Chondrocyte (in vitro differentiated cells): Measurements from ENCODE around the gene OR52J3. TPM values are rescaled to one million over a fixed set of nuclear protein-coding genes. Genes with fewer than 3 reads are reported as not detected.
"Not testable (repeated sequence)": the region's sequence is repeated elsewhere in the genome, so short reads cannot be mapped to it uniquely, and the experiment has no call there.

Source experiments
- DNase-seq: peaks from one replicate; pipeline ENCODE4 v3.0.0; 2021; ENCODE audit warnings: mixed read lengths, low spot score
- H3K27ac Mint-ChIP-seq: one replicate; pipeline ENCODE4 v1.8.0; 2021; ENCODE audit warnings: mild to moderate bottlenecking, moderate library complexity, mixed read lengths; ENCODE audit not compliant: unreplicated experiment
- H3K27me3 Mint-ChIP-seq: 2 replicates; pipeline ENCODE4 v1.8.0; 2021; ENCODE audit warnings: low read depth, mixed read lengths
- H3K36me3 Mint-ChIP-seq: 2 replicates; pipeline ENCODE4 v1.8.0; 2021; ENCODE audit warnings: low read depth, mixed read lengths
- H3K4me1 Mint-ChIP-seq: 2 replicates; pipeline ENCODE4 v1.8.0; 2021; ENCODE audit warnings: low read depth, mild to moderate bottlenecking, mixed read lengths
- H3K4me3 Mint-ChIP-seq: one replicate; pipeline ENCODE4 v1.8.0; 2021; ENCODE audit warnings: mild to moderate bottlenecking, moderate library complexity, mixed read lengths; ENCODE audit not compliant: unreplicated experiment
- H3K9me3 Mint-ChIP-seq: 2 replicates; pipeline ENCODE4 v1.8.0; 2021; ENCODE audit warnings: low read depth, mixed read lengths
- total RNA-seq: library from RNA; stranded (reverse); gene quantifications from 3 replicates; pipeline ENCODE4 v1.2.1, GENCODE V29; 2021
- TF ChIP-seq, protein P1 (sequence below): fragments of 200-600 bp; sonication (generic); IDR thresholded peaks from 2 replicates; pipeline ENCODE4 v1.5.0; 2021; ENCODE audit warnings: antibody characterized with exemption, mild to moderate bottlenecking, moderate library complexity

The OR52J3 gene
- total RNA-seq, 1 donor from 2014 or later: not detected

DNA sequence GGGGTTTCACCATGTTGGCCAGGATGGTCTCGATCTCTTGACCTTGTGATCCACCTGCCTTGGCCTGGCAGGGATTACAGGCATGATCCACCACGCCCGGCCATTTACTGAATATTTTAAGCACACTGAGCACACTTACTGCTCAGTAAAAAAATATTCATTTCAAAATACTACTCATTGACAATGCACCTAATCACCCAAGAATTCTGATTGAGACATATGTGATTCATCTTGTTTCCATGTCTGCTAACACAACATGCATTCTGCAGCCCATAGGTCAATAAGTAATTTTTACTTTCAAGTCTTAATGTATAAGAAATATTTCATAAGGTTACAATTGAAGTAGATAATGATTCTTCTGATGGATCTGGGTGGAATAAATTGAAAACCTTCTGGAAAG is 4.2 kb upstream of the OR52J3 start:
- no peaks in the 10 kb centered on the region for H3K36me3 Mint-ChIP-seq
- H3K27ac Mint-ChIP-seq: no peak overlapping the region
- no peaks in the 10 kb centered on the region for H3K9me3 Mint-ChIP-seq
- H3K27me3 Mint-ChIP-seq: peaks cover 3% of the 10 kb centered on the region
- no peak overlapping the region for H3K4me3 Mint-ChIP-seq
- no peaks in the 10 kb centered on the region for H3K4me1 Mint-ChIP-seq
- no peak for DNase-seq
- TF ChIP-seq, protein P1, sequence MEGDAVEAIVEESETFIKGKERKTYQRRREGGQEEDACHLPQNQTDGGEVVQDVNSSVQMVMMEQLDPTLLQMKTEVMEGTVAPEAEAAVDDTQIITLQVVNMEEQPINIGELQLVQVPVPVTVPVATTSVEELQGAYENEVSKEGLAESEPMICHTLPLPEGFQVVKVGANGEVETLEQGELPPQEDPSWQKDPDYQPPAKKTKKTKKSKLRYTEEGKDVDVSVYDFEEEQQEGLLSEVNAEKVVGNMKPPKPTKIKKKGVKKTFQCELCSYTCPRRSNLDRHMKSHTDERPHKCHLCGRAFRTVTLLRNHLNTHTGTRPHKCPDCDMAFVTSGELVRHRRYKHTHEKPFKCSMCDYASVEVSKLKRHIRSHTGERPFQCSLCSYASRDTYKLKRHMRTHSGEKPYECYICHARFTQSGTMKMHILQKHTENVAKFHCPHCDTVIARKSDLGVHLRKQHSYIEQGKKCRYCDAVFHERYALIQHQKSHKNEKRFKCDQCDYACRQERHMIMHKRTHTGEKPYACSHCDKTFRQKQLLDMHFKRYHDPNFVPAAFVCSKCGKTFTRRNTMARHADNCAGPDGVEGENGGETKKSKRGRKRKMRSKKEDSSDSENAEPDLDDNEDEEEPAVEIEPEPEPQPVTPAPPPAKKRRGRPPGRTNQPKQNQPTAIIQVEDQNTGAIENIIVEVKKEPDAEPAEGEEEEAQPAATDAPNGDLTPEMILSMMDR: no peak

DNA sequence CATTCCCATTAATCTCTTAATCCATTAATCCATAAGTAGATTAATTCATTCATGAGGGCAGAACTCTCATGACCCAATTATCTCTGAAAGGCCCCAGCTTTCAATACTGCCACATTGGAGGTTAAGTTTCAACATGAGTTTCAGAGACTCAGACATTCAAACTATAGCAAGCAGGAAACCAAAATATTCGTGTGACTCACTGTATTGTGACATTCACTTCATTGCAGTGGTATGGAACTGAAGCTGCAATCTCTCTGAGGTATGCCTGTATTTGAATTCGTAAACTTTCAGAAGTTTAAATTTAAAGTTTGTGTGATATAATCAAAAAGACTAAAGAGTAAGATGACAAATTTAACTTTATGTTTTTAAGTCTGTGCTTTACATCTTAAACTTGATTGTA is 2.9 kb upstream of the OR52J3 start:
- H3K4me1 Mint-ChIP-seq: no peaks in the 10 kb centered on the region
- H3K27me3 Mint-ChIP-seq: peaks cover 4% of the 10 kb centered on the region
- TF ChIP-seq, protein P1: no peak
- no peak overlapping the region for H3K4me3 Mint-ChIP-seq
- DNase-seq: no peak
- no peak overlapping the region for H3K27ac Mint-ChIP-seq
- no peaks in the 10 kb centered on the region for H3K9me3 Mint-ChIP-seq
- H3K36me3 Mint-ChIP-seq: no peaks in the 10 kb centered on the region

- no peak for DNase-seq
- peaks cover 8% of the 10 kb centered on the region for H3K27me3 Mint-ChIP-seq
- no peaks in the 10 kb centered on the region for H3K4me1 Mint-ChIP-seq
- no peak overlapping the region for H3K27ac Mint-ChIP-seq
- TF ChIP-seq, protein P1: no peak
- H3K36me3 Mint-ChIP-seq: no peaks in the 10 kb centered on the region
- no peaks in the 10 kb centered on the region for H3K9me3 Mint-ChIP-seq
- no peak overlapping the region for H3K4me3 Mint-ChIP-seq
Measured at GRCh38 chr11:5046754-5047330, 516 bp downstream of the OR52J3 start.

- not testable (repeated sequence) for H3K4me1 Mint-ChIP-seq
Measured at GRCh38 chr11:5058679-5059078, 12.4 kb downstream of the OR52J3 start.

GRCh38 chr11:5059391-5059790 is 13.1 kb downstream of the OR52J3 start, which contains the start of gene OR52E2:
TSS of gene OR52E2 (minus strand) at chr11:5059627. CDS start at chr11:5059627, 0 bp downstream.
- DNase-seq: no peak
- no peaks in the 10 kb centered on the region for H3K9me3 Mint-ChIP-seq
- no peaks in the 10 kb centered on the region for H3K36me3 Mint-ChIP-seq
- H3K27me3 Mint-ChIP-seq: peaks cover 13% of the 10 kb centered on the region
- H3K4me1 Mint-ChIP-seq: no peaks in the 10 kb centered on the region
- TF ChIP-seq, protein P1: no peak
- H3K4me3 Mint-ChIP-seq: no peak within 1 kb of the TSS
- H3K27ac Mint-ChIP-seq: no peak within 1 kb of the TSS

More at GRCh38 chr11:5058679-5059078, 12.4 kb downstream of the OR52J3 start:
- not testable (repeated sequence) for H3K9me3 Mint-ChIP-seq, DNase-seq, H3K27me3 Mint-ChIP-seq, H3K36me3 Mint-ChIP-seq, H3K4me3 Mint-ChIP-seq, H3K27ac Mint-ChIP-seq

GRCh38 chr11:5065027-5065426 is 18.7 kb downstream of the OR52J3 start:
- Mint-ChIP-seq H3K4me1 (no peaks in the 10 kb centered on the region), H3K27me3 (peaks cover 10% of the 10 kb centered on the region), H3K27ac (no peak overlapping the region), H3K9me3 (no peaks in the 10 kb centered on the region), H3K4me3 (no peak overlapping the region), H3K36me3 (no peaks in the 10 kb centered on the region)
- no peak for DNase-seq
- TF ChIP-seq, protein P1: no peak
